ENCODE measurements around the gene VIPR2. TPM values are rescaled to one million over a fixed set of nuclear protein-coding genes. Genes with fewer than 3 reads are reported as not detected.

Gene VIPR2
- polyA plus RNA-seq, 10 donors, result 4.9 to 10.5 (median 8.6) TPM

GRCh38 chr7:159121068-159121467, 23.6 kb downstream of the VIPR2 start:
- DNase-seq, result no peak

- no peak for DNase-seq
Measured at GRCh38 chr7:159120540-159120919, 24.1 kb downstream of the VIPR2 start.

- DNase-seq, result no peak
Measured at GRCh38 chr7:159119851-159120539, 24.7 kb downstream of the VIPR2 start.

- no peak for DNase-seq
Measured at GRCh38 chr7:159119026-159119741, 25.5 kb downstream of the VIPR2 start.

GRCh38 chr7:159118623-159119022, 26.0 kb downstream of the VIPR2 start:
- DNase-seq, result no peak

- DNase-seq, result no peak
Measured at GRCh38 chr7:159118197-159118595, 26.5 kb downstream of the VIPR2 start.

- peak in 1 of 3 donors; percentile 60 for DNase-seq
Measured at GRCh38 chr7:159117366-159118196, 27.1 kb downstream of the VIPR2 start.

- no peak for DNase-seq
Measured at GRCh38 chr7:159116581-159117339, 27.9 kb downstream of the VIPR2 start.

GRCh38 chr7:159115601-159116501, 28.8 kb downstream of the VIPR2 start:
- DNase-seq, result no peak

- peak in 2 of 3 donors; percentile 61 to 67 for DNase-seq
Measured at GRCh38 chr7:159114981-159115380, 29.7 kb downstream of the VIPR2 start.

- DNase-seq, result no peak
Measured at GRCh38 chr7:159114096-159114495, 30.6 kb downstream of the VIPR2 start.

- DNase-seq, result no peak
Measured at GRCh38 chr7:159113056-159113455, 31.6 kb downstream of the VIPR2 start.

GRCh38 chr7:159112136-159113011, 32.3 kb downstream of the VIPR2 start:
- no peak for DNase-seq

GRCh38 chr7:159109653-159110035, 35.0 kb downstream of the VIPR2 start:
- DNase-seq, result no peak

- no peak for DNase-seq
Measured at GRCh38 chr7:159108941-159109652, 35.6 kb downstream of the VIPR2 start.

- DNase-seq, result no peak
Measured at GRCh38 chr7:159108491-159108890, 36.2 kb downstream of the VIPR2 start.

- DNase-seq, result peak; percentile 26 to 66 (median 51)
Measured at GRCh38 chr7:159107161-159107892, 37.3 kb downstream of the VIPR2 start.
